GM19043 (cell line): ENCODE measurements around the gene ABHD17A.
A peak's percentile ranks its signal among the peaks of the same experiment; 100 is the strongest.
"Not testable (repeated sequence)": the region's sequence is repeated elsewhere in the genome, so short reads cannot be mapped to it uniquely, and the experiment has no call there.

Experiments
- ATAC-seq: cut with Tn5 transposase; IDR thresholded peaks from one replicate; pipeline ENCODE4 v1.9.1; 2021; ENCODE audit warnings: low read depth; ENCODE audit not compliant: unreplicated experiment

Gene ABHD17A

DNA sequence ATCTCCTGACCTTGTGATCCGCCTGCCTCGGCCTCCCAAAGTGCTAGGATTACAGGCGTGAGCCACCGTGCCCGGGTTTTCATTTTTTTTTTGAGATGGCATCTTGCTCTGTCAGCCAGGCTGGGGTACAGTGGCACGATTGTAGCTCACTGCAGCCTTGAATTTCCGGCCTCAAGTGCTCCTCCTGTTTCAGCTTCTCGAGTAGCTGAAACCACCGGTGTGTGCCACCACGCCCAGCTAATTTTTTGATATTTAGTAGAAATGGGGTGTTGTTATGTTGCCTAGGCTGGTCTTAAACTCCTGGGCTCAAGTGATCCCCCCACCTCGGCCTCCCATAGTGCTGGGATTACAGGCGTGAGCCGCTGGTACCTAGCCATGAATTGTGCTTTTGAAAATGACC, 25.8 kb upstream of the ABHD17A start:
- ATAC-seq = no peak

DNA sequence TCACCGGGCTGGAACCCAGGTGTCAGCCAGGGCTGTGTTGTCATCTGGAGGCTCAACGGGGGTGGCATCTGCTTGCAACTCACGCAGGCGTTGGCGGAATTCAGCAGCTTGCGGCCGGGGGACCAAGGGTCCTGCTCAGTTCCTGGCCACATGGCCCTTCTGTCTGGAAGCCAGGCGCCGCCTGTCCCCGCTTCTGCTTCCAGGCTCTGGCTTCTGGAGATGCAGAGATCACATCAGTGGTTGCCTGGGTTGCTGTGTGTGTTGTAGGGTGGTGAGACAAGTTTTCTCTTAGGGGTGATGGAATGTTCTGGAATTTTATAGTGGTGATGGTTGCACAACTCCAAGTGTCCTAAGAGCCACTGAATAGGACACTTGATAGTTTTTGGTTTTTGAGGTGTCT, 24.9 kb upstream of the ABHD17A start:
- ATAC-seq = no peak

DNA sequence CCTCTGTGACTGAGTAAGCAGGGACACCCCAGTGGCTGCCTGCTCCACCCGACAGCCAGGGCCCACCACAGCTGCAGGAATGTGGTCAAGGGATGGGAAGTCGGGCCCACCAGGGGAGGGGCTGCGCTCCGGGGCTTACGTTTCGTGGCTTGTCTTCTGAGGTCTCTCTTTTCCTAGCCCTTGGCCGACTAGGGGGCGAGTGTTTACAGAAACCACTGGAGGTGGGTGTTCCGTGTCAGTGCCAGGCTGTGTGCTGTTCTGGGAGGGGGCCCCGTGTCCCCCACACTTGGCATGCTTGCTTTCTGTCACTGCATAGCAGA, 24.4 kb upstream of the ABHD17A start:
- ATAC-seq = no peak

DNA sequence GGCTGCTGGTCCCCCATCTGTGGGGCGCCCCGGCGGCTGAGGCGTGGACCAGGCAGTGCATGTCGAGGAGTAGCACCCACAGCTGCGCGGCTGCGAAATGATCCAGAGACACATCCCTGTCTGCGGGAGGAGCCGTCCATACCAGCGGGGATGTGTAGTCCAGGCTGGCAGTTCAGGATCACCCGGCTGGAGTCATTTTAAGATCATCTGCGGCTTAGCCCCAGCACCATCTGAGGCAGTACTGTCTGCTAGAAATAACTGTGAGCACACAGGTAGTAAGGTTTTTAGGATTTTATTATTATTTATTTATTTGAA, 23.0 kb upstream of the ABHD17A start:
- no peak for ATAC-seq

DNA sequence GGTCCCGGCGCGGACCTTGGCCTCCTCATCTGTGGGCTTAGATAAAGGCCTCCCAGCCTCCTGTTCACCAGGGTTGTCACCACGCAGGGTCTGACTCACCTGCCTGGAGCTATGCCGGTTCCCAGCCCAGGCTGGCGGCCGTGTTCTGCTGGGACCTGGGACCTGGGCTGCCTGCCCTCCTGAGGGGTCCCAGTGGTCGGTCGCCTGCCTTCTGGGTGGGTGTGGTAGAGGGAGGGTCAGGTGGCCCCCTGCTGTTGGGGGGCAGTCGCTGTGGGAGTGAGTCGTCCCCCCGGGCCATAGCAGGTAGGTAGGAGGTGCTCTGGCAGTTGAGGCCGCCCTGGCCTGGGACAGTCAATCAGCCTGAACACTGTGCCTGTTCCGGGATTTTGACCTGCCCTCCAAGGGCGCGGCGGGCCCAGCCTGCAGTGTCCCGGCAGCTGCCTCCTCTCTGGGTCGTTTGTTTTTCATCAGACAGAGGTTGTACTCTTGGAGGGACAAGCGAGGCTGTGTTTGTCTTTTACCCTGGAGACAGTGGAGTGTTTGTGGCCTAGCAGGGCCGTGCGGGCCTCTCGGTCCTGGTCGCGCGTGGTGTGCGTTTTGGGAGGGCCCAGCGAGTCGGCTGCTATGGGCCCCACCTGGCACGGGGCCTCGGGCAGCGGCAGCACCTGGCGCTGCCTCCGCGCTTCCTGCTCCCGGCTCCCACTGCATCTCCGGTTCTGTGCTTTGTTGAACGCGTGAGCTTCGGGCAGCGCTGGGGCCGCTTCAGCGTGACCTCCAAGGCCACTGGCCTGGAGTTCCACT, 22.5 kb upstream of the ABHD17A start:
- ATAC-seq = no peak

DNA sequence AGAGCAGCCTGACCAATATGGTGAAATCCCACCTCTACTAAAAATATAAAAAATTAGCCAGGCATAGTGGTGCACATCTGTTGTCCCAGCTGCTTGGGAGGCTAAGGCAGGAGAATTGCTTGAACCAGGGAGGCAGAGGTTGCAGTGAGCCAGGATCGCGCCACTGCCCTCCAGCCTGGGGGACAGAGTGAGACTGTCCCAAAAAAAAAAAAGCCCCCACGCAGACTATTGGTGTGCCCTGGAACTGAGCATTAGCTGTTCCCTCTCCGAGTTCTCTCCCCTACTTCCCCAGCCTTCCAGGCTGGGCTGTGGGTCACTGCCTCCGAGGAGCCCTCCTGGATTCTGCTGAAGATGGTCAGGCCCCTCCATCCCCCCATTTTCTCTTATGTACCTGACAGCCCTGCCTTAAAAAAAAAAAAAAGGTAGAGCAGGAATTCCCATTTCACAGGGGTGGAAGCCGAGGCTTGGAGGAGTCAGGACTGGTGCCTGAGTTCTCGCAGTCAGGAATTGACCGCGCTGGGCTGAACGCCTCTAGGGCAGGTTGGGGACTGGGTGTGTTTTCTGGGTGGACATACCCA, 21.8 kb upstream of the ABHD17A start:
- no peak for ATAC-seq

DNA sequence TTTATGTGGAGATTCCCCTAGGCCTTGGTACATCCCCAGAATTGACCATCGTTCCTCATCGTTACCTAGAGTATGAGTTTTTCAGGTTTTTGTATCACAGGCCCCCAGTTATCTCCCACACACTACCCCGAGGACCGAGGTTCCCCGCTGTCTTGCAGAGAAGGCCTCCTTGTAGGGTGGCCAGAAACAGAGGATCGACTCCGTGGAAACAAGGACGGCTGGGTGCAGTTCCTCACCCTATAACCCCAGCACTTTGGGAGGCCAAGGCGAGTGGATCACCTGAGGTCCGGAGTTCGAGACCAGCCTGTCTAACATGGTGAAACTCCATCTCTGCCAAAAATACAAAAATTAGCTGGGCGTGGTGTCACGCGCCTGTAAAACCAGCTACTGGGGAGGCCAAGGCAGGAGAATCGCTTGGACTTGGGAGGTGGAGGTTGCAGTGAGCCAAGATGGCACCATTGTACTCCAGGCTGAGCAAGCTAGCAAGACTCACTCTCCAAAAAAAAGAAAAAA, 20.6 kb upstream of the ABHD17A start:
- no peak for ATAC-seq

DNA sequence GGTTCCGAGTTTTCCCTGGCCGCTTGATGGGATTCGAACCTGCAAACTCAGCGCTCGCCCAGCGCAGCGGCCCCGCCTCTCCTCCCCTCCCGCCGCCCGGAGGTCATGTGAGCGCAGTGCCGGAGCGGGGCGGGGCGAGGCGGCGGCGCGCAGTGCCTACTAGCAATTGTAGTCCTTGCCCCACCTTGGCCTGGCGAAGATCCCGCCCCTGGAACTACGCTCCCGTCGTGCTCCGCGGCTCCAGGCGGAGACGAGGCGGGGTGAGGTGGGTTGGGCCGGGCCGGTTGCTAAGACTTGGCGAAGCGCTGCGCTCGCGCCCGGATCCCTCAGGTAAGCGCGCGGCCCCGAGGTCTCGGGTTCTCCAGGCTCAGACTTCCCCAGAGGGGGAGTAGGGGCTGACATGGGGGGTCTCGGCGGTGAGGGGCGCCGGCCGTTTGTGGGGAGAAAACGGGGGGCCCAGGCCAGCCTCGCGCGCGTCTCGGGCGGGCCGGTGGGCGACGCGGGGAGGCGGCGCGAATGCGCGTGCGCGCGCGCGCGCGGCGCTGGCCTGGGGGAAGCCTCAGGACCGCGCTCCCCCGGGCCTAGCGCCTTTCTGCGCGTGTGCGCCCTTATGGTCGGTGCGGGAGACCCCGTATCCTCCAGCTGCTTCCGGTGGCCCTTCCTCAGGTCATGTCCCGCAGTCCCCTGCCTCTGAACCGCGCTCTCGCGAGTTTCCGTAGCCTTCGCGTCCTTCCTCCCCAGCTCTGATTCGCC, 20.0 kb upstream of the ABHD17A start, which contains the start of the genes ADAT3 and SCAMP4:
TSS of gene ADAT3 (plus strand) at position 290 of the 753 bp plus-strand sequence. CDS start 6,649 bp downstream, outside the sequence.
TSS of gene SCAMP4 (plus strand) at position 290 of the 753 bp plus-strand sequence. CDS start 9,621 bp downstream, outside the sequence.
- ATAC-seq = peak; percentile 73

DNA sequence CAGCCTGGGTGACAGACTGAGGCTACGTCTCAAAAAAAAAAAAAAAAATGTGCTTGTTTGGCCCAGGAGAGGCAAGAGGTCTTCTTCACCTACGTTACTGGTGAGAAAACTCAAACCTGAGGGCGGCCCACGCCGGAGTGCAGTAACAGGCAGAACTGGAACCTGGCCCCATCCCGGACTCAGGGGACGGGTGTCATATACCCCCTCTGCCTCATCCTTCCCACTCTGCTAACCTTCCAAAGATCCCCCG, 19.5 kb upstream of the ABHD17A start:
- ATAC-seq = no peak

DNA sequence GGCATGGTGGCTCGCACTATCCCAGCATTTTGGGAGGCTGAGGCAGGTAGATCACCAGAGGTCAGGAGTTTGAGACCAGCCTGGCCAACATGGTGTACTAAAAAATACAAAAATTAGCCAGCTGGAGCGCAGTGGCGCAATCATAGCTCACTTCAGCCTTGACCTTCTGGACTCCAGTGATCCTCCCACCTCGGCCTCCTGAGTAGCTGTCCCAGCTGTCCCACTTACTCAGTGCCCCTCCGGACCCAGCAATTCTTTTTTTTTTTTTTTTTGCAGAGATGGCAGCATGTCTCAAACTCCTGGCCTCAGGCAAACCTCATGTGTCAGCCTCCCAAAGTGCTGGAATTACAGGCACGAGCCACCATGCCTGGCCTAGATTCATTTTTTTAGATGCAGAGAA, 17.6 kb upstream of the ABHD17A start:
- no peak for ATAC-seq

DNA sequence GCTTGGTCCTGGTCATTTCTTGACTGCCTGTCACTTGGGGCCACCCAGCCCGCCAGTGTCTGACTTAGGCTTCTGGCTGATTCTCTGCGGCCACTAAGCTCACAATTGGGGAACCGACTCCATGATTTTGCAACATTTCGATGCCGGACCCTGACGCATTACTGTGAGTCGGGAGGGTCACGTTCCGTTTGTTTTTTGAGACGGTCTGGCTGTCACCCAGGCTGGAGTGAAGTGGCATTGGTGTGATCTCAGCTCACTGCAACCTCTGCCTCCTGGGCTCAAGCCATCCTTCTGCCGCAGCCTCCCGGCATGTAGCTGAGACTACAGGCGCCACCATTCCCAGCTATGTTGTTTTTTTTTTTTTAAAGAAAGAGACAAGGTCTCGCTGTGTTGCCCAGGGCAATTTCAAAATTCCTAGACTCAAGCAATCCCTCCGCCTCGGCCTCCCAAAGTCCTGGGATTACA, 16.7 kb upstream of the ABHD17A start:
- ATAC-seq = no peak

DNA sequence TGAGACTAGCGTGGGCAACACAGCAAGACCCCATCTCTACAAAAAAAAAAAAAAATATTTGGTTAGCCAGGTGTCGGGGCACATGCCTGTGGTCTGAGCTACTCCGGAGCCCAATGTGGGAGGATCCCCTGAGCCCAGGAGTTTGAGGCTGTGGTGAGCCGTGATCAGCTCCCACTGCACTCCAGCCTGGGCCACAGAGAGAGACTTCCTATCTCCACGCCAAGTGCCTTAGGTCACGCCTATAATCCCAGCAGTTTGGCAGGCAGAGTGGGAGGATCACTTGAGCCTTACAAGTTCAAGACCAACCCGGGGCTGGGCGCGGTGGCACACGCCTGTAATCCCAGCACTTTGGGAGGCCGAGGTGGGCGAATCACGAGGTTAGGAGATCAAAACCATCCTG, 11.2 kb upstream of the ABHD17A start:
- ATAC-seq = no peak

DNA sequence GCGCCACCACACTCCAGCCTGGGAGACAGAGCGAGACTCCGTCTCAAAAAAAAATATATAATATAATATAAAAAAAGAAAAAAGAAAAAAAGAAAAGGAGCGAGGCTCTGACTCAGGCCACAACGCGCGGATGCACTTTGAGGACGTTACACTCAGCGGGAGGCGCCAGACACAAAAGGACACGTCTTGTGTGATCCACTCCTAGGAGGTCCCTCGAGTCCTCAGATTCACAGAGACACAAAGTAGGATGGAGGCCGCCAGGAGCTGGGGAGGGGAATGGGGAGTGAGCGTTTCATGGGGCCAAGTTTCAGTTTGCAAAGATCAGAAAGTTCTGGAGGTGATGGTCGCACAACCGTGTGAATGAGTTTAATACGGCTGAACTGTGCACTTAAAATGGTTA, 8.5 kb upstream of the ABHD17A start:
- no peak for ATAC-seq

DNA sequence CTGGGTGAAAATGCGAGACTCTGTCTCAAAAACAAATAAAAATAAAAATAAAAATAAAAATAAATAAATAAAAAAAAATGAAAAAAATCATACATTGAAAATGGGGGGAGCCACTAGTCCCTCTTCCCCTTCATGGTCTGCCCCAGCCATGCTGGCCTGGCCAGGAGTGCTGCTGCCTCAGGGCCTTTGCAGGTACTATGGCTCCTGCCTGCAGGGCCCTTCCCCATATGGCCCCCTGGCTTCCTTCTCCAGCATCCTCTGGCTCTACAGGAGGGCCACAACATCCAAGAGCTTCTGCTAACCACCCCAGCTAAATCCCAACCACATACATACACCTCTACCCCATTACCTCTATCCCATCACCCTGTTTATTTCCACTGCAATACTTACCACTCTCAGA, 4.6 kb upstream of the ABHD17A start:
- no peak for ATAC-seq

DNA sequence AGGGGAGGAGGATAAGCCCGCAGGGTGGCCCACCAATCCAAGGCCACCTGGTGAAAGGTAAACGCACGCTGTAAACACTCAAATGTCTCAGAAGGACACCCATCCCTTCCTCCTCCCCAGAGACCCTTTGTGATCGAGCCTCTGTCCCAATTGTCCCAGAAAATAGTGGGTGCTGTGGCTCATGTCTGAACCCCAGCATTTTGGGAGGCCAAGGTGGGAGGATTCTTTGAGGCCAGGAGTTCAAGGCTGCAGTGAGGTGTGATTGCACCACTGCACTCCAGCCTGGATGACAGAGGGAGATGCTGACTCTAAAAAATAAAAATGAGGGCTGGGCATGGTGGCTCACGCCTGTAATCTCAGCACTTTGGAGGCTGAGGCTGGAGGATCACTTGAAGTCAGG, 3.1 kb upstream of the ABHD17A start:
- ATAC-seq = no peak

DNA sequence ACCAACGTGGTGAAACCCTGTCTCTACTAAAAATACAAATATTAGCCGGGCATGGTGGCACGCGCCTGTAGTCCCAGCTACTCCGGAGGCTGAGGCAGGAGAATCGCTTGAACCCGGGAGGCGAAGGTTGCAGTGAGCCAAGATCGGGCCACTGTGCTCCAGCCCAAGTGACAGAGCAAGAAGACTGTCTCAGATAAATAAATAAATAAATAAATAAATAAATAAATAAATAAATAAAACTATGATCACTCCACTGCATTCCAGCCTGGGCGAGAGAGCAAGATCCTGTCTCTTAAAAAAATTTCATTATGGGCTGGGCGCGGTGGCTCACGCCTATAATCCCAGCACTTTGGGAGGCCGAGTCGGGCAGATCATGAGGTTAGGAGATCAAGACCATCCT, 1.1 kb upstream of the ABHD17A start:
- ATAC-seq = not testable (repeated sequence)

DNA sequence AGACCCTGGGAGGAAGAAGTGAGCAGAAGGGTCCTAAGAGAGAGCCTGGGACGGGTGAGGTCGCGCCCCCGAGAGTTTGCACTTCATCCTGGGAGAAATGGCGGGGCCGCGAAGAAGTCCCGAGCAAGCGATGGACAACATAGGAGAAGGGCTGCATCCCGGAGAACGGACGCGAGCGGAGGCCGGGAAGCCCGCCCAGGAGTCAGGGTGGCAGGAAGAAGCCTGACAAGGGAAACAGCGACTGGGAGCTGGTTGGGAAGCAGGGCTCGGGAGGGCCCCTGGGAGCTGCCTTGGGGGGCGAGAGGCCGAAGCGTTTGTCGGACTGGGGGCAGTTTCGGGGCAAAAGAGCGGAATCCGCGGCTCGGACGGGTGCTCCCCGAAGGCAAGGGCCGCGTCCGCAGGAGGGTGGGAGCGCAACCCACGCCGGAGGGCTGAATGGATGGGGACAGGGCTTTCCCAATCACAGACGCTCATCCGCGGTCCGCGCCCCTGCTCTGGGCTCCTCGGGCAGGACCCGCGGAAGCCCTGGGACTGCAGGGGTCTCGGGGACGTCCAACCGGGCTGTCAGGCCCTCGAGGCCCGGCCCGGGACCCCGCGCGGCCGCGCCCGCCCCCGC, 469 bp downstream of the ABHD17A start:
- no peak for ATAC-seq

DNA sequence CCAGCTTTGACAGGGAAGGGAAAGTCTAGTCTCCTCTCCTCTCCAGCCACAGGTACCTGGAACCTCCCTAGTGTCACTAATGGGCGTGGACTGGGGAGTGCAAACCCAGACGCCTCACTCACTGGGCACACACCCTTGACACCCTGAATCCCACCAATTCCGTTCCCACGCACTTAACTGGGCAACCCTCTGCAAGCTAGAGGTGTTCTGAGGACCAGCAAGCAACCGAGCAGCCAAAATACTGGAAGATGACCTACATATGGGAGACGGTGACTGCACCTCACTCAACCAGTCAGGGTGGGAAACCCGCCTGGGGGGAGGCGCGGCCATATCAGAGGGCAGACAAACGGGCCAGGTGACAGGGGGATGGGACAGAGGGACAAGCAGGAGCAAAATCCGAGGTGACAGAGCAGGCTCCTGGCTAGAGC, 991 bp downstream of the ABHD17A start:
- no peak for ATAC-seq

DNA sequence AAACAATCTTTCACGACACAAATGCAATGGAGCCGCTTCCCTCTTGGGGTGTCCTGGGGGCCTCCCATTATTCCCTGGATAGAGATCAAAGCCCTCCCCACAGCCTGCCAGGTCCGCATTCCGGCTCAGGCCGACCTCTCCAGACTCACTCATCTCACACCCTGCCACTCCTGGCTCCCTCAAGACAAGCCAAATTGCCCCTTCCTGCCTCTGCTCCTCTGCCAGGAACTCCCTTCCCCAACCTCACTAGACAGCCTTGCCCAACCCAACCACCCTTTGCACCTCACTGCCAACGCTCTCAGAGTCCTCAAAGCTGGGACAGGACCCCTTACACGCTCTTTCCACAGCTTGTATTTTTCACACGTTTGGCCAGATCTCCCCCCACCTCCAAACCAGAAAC, 1.5 kb downstream of the ABHD17A start:
- ATAC-seq = no peak

DNA sequence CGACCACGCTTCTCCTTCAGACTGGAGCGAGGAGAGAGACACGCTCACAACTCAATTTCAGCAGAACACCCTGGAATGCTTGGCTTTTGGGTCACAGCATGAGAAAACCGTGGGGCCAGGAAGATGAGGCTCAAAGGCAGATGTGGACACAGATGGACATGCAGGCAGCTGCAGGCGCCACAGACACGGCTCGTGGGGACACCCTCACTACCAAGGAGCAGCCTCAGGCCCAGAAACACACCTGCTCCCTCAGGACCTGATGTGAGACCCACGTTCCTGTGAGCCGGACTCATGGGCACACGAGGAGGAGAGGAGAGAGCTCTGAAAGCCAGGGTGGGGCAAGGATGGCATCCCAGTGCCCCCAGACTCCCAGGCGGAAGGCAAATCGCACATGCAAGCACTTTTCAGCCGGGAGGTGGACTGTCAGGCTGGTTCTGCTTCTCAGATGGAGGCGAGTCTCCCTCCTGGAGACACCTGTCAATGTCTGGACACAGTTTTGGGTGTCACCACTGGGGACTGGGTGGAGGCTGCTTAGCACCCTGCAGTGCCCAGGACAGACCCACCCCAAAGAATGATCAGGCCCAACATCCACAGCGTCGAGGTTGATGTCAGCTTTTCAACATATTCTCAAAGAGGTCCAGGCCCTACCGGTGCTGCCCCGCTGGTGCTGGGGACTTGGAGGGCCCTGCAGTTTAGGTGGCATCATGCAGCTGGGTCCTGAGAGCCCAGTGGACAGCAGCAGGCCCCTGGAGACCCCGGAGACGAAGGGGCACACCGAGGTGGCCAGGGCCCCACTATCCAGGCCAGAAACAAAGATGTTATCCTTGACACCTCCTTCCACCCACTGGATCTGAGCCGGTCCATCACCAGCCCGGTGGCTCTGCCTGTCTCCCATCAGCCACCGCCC, 2.3 kb downstream of the ABHD17A start:
- no peak for ATAC-seq
